ENCODE data around the gene PCOLCE2.

The PCOLCE2 gene

GRCh38 chr3:142888481-142889211 is at the start of gene PCOLCE2:
TSS of gene PCOLCE2 (minus strand) at chr3:142889083. CDS start at chr3:142888896, 187 bp downstream.
- TF ChIP-seq GATA1 (IDR thresholded peaks at IDR 0.05; ENCODE audit: low read depth, low read length), result no peak
- no peak for TF ChIP-seq POLR2A (IDR thresholded peaks at IDR 0.05; ENCODE audit: low read length)
- DNase-seq, result peak; percentile 52 to 60

- TF ChIP-seq POLR2A (IDR thresholded peaks at IDR 0.05; ENCODE audit: low read length) (no peak), GATA1 (IDR thresholded peaks at IDR 0.05; ENCODE audit: low read depth, low read length) (no peak)
- DNase-seq, result no peak
Measured at GRCh38 chr3:142935963-142936362, 47.1 kb upstream of the PCOLCE2 start.

- no peak for DNase-seq
- TF ChIP-seq POLR2A (IDR thresholded peaks at IDR 0.05; ENCODE audit: low read length) (no peak), GATA1 (IDR thresholded peaks at IDR 0.05; ENCODE audit: low read depth, low read length) (no peak)
Measured at GRCh38 chr3:142934887-142935269, 46.0 kb upstream of the PCOLCE2 start.

DNA sequence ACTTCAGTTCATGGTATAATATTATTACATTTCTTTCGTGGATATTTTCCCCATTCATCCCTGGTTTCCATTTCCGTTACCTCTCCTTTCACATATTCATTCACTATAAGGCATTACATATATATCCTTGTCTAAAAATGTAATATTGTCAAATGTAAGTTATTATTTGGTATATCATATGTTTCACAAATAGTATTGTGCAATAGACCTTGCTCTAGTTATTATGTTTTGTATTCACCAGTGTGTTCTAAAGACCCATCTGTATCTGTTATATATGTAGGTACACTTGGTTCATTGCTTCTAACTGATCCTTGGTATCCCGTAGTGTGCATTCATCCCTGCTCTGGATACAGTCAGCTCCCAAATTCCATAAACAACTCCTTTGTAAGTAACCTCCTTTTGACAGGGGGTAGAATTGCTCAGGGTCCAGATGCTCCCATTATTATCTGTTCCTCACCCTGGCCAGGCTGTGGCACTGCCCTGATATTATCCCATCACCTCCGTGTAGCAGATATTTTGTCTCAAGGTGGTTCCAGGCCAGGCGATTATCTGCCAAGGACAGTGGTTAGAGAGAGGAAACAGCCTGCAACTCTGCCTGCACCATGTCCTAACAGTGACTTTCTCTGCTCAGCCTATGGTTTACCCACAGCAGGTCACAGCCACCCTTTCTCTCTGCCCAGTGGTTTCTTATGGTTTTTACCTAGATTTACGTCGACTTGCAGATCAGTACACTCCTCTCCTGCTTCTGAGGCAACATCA is 45.4 kb upstream of the PCOLCE2 start:
- peak; percentile 65 to 91 for DNase-seq
- TF ChIP-seq GATA1 (IDR thresholded peaks at IDR 0.05; ENCODE audit: low read depth, low read length), result no peak
- TF ChIP-seq POLR2A (IDR thresholded peaks at IDR 0.05; ENCODE audit: low read length), result no peak

GRCh38 chr3:142931222-142931621 is 42.3 kb upstream of the PCOLCE2 start:
- DNase-seq, result peak; percentile 24 to 42
- no peak for TF ChIP-seq GATA1 (IDR thresholded peaks at IDR 0.05; ENCODE audit: low read depth, low read length)
- no peak for TF ChIP-seq POLR2A (IDR thresholded peaks at IDR 0.05; ENCODE audit: low read length)

DNA sequence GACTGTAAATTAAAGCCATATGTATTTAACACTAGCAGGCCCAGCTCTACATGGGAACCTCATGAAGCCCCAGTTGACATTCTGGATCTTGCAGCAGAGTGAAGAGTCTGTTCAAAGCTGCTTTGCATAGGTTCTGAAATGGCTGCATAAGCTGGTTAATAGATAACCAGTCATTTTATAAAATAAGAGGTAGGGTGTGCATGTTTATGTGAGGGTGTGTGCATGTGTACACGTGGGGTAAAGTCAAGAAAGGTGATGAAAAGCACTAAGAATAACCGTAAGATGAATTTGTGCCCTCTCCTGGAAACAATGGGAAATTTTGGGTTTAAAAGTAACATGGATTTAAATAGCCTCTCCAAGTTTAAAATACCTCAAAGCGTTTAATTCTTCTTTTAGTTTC is 41.6 kb upstream of the PCOLCE2 start:
- TF ChIP-seq POLR2A (IDR thresholded peaks at IDR 0.05; ENCODE audit: low read length), result no peak
- TF ChIP-seq GATA1 (IDR thresholded peaks at IDR 0.05; ENCODE audit: low read depth, low read length), result no peak
- peak; percentile 39 to 50 for DNase-seq

GRCh38 chr3:142929890-142930289 is 41.0 kb upstream of the PCOLCE2 start:
- TF ChIP-seq GATA1 (IDR thresholded peaks at IDR 0.05; ENCODE audit: low read depth, low read length) (no peak), POLR2A (IDR thresholded peaks at IDR 0.05; ENCODE audit: low read length) (peak; percentile 23)
- peak; percentile 72 to 89 for DNase-seq

- DNase-seq, result peak; percentile 91 to 92
- TF ChIP-seq POLR2A (IDR thresholded peaks at IDR 0.05; ENCODE audit: low read length) (no peak), GATA1 (IDR thresholded peaks at IDR 0.05; ENCODE audit: low read depth, low read length) (no peak)
Measured at GRCh38 chr3:142929109-142929508, 40.2 kb upstream of the PCOLCE2 start.

DNA sequence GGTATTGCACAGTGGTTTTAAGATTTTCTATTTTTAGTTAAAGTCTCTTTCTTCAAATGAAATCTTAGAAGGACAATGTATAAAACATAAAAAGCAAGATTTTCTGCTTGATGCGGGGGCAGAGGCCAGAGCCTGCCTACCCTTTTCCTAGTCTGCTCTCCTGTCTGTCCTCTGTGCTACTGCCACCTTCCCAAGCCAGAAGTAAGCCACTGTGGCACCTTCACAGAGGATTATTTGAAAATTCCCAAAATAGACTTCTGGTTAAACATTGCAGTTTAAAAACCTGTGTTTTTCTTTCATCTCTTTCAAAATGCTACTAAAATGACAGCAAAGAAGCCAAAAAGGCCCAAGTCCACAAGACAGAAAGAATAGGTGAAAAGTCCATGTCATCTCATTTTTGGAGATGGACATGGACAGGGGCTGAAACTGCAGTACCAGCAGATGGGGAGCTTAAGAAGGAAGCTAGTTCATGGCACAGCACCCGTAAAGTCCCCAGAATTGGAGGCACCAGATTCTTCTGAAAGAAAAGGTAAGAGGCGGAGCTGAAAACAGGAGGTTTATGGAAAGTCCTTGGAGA is 37.6 kb upstream of the PCOLCE2 start:
- no peak for DNase-seq
- TF ChIP-seq GATA1 (IDR thresholded peaks at IDR 0.05; ENCODE audit: low read depth, low read length), result no peak
- no peak for TF ChIP-seq POLR2A (IDR thresholded peaks at IDR 0.05; ENCODE audit: low read length)

- no peak for DNase-seq
- no peak for TF ChIP-seq GATA1 (IDR thresholded peaks at IDR 0.05; ENCODE audit: low read depth, low read length)
- no peak for TF ChIP-seq POLR2A (IDR thresholded peaks at IDR 0.05; ENCODE audit: low read length)
Measured at GRCh38 chr3:142925140-142925539, 36.3 kb upstream of the PCOLCE2 start.

DNA sequence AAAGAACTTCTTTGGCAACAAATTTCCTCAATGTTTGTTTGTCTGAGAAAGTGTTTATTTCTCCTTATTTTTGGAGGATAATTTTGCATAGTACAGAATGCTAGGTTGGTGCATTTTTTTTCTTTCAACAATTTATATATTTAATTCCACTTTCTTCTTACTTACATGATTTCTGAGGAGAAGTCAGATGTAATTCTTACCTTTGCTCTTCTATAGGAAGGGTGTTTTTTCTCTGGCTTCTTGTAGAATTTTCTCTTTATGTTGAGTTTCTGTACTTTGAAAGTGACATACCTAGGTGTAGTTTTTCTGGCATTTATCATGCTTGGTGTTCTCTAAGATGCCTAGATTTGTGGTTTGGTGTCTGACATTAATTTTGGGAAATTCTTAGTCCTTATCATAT is 34.8 kb upstream of the PCOLCE2 start:
- TF ChIP-seq POLR2A (IDR thresholded peaks at IDR 0.05; ENCODE audit: low read length) (no peak), GATA1 (IDR thresholded peaks at IDR 0.05; ENCODE audit: low read depth, low read length) (no peak)
- DNase-seq, result no peak

DNA sequence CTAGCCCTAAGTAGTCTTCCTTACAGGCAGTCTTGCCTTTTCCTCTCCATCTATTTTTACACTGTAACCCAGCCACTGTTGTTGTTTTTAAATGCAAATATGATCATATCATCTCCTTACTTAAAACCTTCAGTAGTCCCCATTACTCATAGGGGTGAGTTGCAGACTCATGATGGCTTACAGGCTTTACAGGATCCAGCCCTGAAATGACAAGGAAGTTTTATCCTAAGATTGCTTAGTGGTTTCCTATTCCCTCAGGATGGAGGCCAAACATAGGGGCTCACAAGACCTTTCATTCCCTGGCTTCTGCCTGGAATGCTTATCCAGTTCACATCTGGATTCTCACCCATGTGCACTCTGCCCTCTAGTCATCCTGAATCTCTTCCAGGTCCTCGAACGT is 27.7 kb upstream of the PCOLCE2 start:
- no peak for TF ChIP-seq POLR2A (IDR thresholded peaks at IDR 0.05; ENCODE audit: low read length)
- DNase-seq, result peak in 1 of 2 experiments; percentile 40

DNA sequence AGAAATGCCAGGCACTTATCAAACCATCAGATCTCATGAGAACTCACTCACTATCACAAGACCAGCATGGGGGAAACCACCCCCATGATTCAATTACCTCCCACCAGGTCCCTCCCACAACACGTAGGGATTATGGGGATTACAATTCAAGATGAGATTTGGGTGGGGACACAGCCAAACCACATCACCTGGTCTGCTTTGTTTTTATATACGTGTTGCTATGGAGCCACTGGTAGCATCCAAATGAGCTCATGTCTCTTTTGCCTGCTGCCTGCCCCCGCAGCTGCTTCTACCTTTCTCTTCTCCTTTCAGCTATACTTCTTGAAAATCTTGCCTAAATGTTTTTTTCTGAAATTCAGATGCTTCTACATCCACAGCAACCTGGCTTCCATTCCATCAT is 26.8 kb upstream of the PCOLCE2 start:
- TF ChIP-seq GATA1 (IDR thresholded peaks at IDR 0.05; ENCODE audit: low read depth, low read length) (no peak), POLR2A (IDR thresholded peaks at IDR 0.05; ENCODE audit: low read length) (no peak)

DNA sequence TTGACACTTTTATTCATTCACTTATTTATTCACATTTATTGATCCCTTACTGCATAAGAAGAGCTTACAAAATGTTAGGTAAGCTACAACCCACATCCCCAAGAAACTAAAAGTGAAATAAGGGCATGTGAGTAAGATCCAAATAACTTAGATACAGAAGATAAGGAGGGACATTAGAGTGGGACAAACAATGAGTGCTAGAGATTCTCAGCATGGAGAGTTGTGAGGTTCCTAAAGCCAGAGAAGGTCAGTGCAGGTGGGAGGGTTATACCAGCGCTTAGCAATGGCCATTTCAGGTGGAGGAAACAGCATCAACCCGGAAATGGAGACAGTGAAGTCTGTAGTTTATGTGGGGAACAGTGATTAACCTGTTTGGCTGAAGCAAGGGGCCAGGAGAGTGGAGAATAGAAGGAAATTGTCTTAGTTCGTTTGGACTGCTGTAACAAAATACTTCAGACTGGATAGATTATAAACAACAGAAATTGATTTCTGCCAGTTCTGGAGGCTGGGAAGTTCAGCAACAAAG is 25.5 kb upstream of the PCOLCE2 start:
- no peak for DNase-seq

More for the DNA sequence above, 26.8 kb upstream of the PCOLCE2 start:
- no peak for DNase-seq

More for the DNA sequence above, 25.5 kb upstream of the PCOLCE2 start:
- TF ChIP-seq POLR2A (IDR thresholded peaks at IDR 0.05; ENCODE audit: low read length) (no peak), GATA1 (IDR thresholded peaks at IDR 0.05; ENCODE audit: low read depth, low read length) (no peak)

Measured in erythroblast (primary cell).